RWPE2 (cell line): Measurements from ENCODE around the gene C1QTNF5.

ENCODE experiments used
- ATAC-seq: fragments of 200-7000 bp; cut with Tn5 transposase; 3 replicates; pipeline ENCODE4 v1.9.1; 2021; ENCODE audit warnings: low read depth
- DNase-seq: peaks from one replicate; pipeline ENCODE4 v3.0.0-alpha.2; 2020; ENCODE audit warnings: low spot score
- H3K27ac ChIP-seq: fragments of 450-650 bp; 2 replicates; pipeline ENCODE4 v1.5.1; 2017; ENCODE audit warnings: mild to moderate bottlenecking; ENCODE audit not compliant: poor library complexity, severe bottlenecking
- H3K27me3 ChIP-seq: fragments of 250-450 bp; sonication (Bioruptor Pico); 2 replicates; pipeline ENCODE4 v1.5.1; 2021; ENCODE audit warnings: mild to moderate bottlenecking, moderate library complexity; ENCODE audit not compliant: insufficient read depth, poor library complexity, severe bottlenecking
- H3K36me3 ChIP-seq: fragments of 250-450 bp; sonication (Bioruptor Pico); 2 replicates; pipeline ENCODE4 v1.5.1; 2020; ENCODE audit warnings: low read depth, mild to moderate bottlenecking, moderate library complexity
- H3K4me1 ChIP-seq: fragments of 250-450 bp; sonication (Bioruptor Pico); 2 replicates; pipeline ENCODE4 v1.5.1; 2021; ENCODE audit warnings: mild to moderate bottlenecking, moderate library complexity; ENCODE audit not compliant: insufficient read depth, poor library complexity, severe bottlenecking
- H3K4me3 ChIP-seq: fragments of 250-450 bp; sonication (Bioruptor Pico); 2 replicates; pipeline ENCODE4 v1.5.1; 2021; ENCODE audit warnings: mild to moderate bottlenecking, moderate library complexity; ENCODE audit not compliant: severe bottlenecking
- H3K9me3 ChIP-seq: fragments of 250-450 bp; sonication (Bioruptor Pico); 2 replicates; pipeline ENCODE4 v1.5.1; 2021; ENCODE audit warnings: mild to moderate bottlenecking, moderate library complexity; ENCODE audit not compliant: severe bottlenecking
- CTCF ChIP-seq: fragments of 450-650 bp; IDR thresholded peaks from one replicate; pipeline ENCODE4 v1.5.1; 2017; ENCODE audit warnings: mild to moderate bottlenecking, moderate library complexity; ENCODE audit not compliant: poor library complexity, severe bottlenecking

C1QTNF5 gene

DNA sequence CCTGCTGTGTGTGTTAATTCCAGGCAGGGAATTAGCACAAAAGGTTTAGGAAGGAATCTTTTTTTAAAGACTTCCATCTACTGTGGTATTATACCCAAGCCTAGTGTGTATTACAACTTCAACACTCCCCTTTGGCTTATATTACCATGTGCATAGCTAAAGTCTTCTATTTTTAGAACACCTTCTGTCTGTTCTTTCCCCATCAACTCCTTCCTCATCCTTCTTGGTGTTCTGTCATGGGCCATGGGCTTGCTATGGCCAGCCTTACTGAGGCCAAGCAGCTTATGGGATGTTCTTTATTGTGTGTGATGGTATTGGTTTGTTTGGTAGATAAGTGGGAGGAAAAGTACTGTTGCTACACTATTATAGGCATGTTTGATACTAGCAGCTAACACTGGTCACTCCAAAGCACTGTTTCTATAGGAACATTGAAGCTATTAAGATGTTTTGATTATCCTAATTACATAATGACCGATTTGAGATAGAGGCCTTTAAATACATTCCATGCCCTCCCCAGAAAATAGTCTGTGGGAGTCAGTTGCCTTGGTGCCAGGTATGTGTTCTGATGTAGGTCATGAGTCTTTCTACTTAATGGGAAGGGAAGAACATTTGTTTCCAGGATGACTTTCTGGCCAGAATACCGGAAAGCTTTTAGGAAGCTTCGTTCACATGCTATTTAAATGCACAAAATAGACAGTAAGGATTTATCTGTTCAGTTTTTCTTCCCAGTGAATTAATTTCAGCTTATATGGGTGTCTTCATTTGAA is 40.3 kb downstream of the C1QTNF5 start:
- no peak overlapping the region for H3K4me3 ChIP-seq
- H3K27ac ChIP-seq = no peak overlapping the region
- no peaks in the 10 kb centered on the region for H3K27me3 ChIP-seq
- no peaks in the 10 kb centered on the region for H3K9me3 ChIP-seq
- DNase-seq = no peak
- no peaks in the 10 kb centered on the region for H3K4me1 ChIP-seq
- peaks cover 74% of the 10 kb centered on the region for H3K36me3 ChIP-seq
- no peak for TF ChIP-seq CTCF
- no peak for ATAC-seq

GRCh38 chr11:119299416-119299815 is 41.3 kb downstream of the C1QTNF5 start:
- H3K9me3 ChIP-seq = no peaks in the 10 kb centered on the region
- no peak overlapping the region for H3K27ac ChIP-seq
- no peak for TF ChIP-seq CTCF
- no peak for DNase-seq
- H3K36me3 ChIP-seq = peaks cover 74% of the 10 kb centered on the region
- H3K4me3 ChIP-seq = no peak overlapping the region
- no peaks in the 10 kb centered on the region for H3K4me1 ChIP-seq
- no peak for ATAC-seq
- H3K27me3 ChIP-seq = no peaks in the 10 kb centered on the region

DNA sequence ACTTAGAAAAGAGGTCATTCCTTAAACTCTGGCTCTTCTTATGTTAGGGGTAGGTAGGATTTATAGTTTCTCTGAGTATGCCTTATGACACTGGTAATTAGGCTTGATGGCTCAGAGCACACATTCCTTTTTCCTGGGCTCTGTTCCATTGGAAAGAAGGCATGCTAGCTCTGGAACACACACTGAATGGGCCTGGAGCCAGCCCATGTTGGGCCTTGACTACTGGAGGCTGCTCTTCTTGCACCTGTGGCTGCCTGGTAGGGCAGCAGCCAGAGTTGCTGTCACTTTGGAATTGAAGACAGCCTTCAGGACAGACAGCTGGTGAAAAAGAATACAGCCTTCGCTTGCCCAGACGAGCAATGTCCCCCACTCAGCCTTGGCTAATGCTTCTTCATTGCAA is 42.0 kb downstream of the C1QTNF5 start:
- no peak for DNase-seq
- Histone ChIP-seq H3K4me1 (no peaks in the 10 kb centered on the region), H3K36me3 (peaks cover 75% of the 10 kb centered on the region), H3K27ac (no peak overlapping the region), H3K27me3 (no peaks in the 10 kb centered on the region), H3K4me3 (no peak overlapping the region), H3K9me3 (no peaks in the 10 kb centered on the region)
- ATAC-seq = no peak
- no peak for TF ChIP-seq CTCF

- no peak for ATAC-seq
- peaks cover 71% of the 10 kb centered on the region for H3K36me3 ChIP-seq
- H3K27me3 ChIP-seq = no peaks in the 10 kb centered on the region
- H3K27ac ChIP-seq = no peak overlapping the region
- no peaks in the 10 kb centered on the region for H3K9me3 ChIP-seq
- no peak overlapping the region for H3K4me3 ChIP-seq
- no peak for TF ChIP-seq CTCF
- no peak for DNase-seq
- no peaks in the 10 kb centered on the region for H3K4me1 ChIP-seq
Observed at GRCh38 chr11:119297938-119298337, 42.7 kb downstream of the C1QTNF5 start.

DNA sequence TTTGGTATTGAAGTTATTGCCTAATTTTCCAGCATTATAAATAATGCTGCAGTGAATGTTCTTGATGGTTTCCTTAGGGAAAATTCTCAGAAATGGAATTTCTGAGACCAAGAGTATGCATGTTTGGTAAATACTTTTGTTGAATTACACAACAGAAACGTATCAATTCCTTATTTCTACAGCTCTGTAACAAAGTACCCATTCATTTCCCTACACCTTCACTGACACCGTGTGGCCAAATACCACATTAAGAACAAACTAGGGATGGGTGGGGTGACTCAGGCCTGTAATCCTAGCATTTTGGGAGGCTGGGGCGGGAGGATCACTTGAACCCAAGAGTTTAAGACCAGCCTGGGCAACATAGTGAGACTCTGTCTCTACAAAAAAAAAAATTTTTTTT is 45.5 kb downstream of the C1QTNF5 start:
- Histone ChIP-seq H3K27ac (no peak overlapping the region), H3K9me3 (peaks cover 3% of the 10 kb centered on the region), H3K27me3 (no peaks in the 10 kb centered on the region), H3K36me3 (peaks cover 55% of the 10 kb centered on the region), H3K4me1 (no peaks in the 10 kb centered on the region), H3K4me3 (no peak overlapping the region)
- peak; percentile 23 for TF ChIP-seq CTCF
- ATAC-seq (peak; percentile 44; the same call in 1 of the 3 replicates), DNase-seq (no peak)
